Hepatocyte (in vitro differentiated cells): ENCODE results near the gene CETP.

Experiments
- CTCF ChIP-seq: fragments of 200-600 bp; sonication (generic); IDR thresholded peaks from 2 replicates; pipeline ENCODE4 v1.5.1; 2016; ENCODE audit warnings: antibody characterized with exemption, mild to moderate bottlenecking; ENCODE audit not compliant: poor library complexity
- EZH2 ChIP-seq: fragments of 200-600 bp; sonication (generic); IDR thresholded peaks from 2 replicates; pipeline ENCODE4 v1.6.1; 2016; ENCODE audit warnings: antibody characterized with exemption, mild to moderate bottlenecking, borderline replicate concordance

DNA sequence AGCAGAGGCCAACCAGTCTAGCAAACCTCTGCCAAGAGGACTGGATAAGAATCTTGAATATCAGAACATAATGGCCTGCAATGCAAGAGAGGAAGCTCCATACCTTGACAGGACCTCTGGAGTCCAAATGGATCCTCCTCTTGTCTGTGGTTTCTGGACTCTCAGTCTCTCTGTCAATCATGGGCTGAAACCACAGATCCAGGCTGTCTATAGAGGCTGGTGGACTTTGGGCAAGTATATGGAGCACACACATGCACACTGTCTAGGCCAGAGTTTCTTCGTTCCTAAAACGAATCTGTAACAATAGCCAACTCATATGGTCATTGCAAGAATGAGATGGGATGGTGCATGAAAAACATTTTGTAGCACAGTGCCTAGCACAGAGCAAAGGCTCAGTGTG lies 65.3 kb downstream of the CETP start:
- no peak for TF ChIP-seq CTCF
- no peak for TF ChIP-seq EZH2
